CD4-positive, CD25-positive, alpha-beta regulatory T cell (primary cell): ENCODE results near the gene SIVA1. TPM values are rescaled to one million over a fixed set of nuclear protein-coding genes. Genes with fewer than 3 reads are reported as not detected.

Source experiments
- ATAC-seq, 2 donors: fragments of 150-1000 bp; cut with Tn5 transposase; one replicate each; pipeline ENCODE4 v1.10.0; 2021; ENCODE audit warnings: low read depth in 2 of 2, moderate number of reproducible peaks in 2 of 2, moderate library complexity in 1 of 2
- DNase-seq, 3 donors: peaks; one replicate each; pipeline versions ENCODE4 v3.0.0 to v3.0.0-alpha.2; 2012 to 2022; ENCODE audit warnings: mixed read lengths in 1 of 3
- H3K27ac ChIP-seq: one replicate; pipeline ENCODE4 v1.7.0; 2013; ENCODE audit warnings: mild to moderate bottlenecking, low read length; ENCODE audit not compliant: insufficient read depth, poor library complexity, severe bottlenecking
- H3K27me3 ChIP-seq: one replicate; pipeline ENCODE4 v1.7.0; 2013; ENCODE audit warnings: low read length; ENCODE audit not compliant: control insufficient read depth, insufficient read depth
- H3K36me3 ChIP-seq: one replicate; pipeline ENCODE4 v1.7.0; 2013; ENCODE audit warnings: mild to moderate bottlenecking, low read length, moderate library complexity; ENCODE audit not compliant: control insufficient read depth, insufficient read depth
- H3K4me1 ChIP-seq: 2 replicates; pipeline ENCODE4 v1.7.0; 2013; ENCODE audit warnings: mild to moderate bottlenecking, low read length; ENCODE audit not compliant: insufficient read depth, control insufficient read depth, poor library complexity, severe bottlenecking
- H3K4me3 ChIP-seq: one replicate; pipeline ENCODE4 v1.7.0; 2013; ENCODE audit warnings: low read depth, mild to moderate bottlenecking, low read length, moderate library complexity
- H3K9me3 ChIP-seq, 2 experiments: 1 replicate in 1 of 2; 2 replicates in 1 of 2; pipeline ENCODE4 v1.7.0; 2013; ENCODE audit warnings: low read length in 2 of 2, mild to moderate bottlenecking in 1 of 2, moderate library complexity in 1 of 2; ENCODE audit not compliant: control insufficient read depth in 2 of 2
- H3K27ac Mint-ChIP-seq, 3 donors: one replicate each; pipeline ENCODE4 v1.8.0; 2020 to 2022; ENCODE audit warnings: mild to moderate bottlenecking in 3 of 3, mixed read lengths in 3 of 3, moderate library complexity in 2 of 3
- H3K27me3 Mint-ChIP-seq: one replicate; pipeline ENCODE4 v1.8.0; 2022; ENCODE audit warnings: mild to moderate bottlenecking, mixed read lengths
- H3K36me3 Mint-ChIP-seq: one replicate; pipeline ENCODE4 v1.8.0; 2020; ENCODE audit warnings: mixed read lengths
- H3K4me1 Mint-ChIP-seq, 4 donors: one replicate each; pipeline ENCODE4 v1.8.0; 2020 to 2022; ENCODE audit warnings: mixed read lengths in 4 of 4, mild to moderate bottlenecking in 1 of 4
- H3K4me3 Mint-ChIP-seq, 4 donors: one replicate each; pipeline ENCODE4 v1.8.0; 2020 to 2022; ENCODE audit warnings: mild to moderate bottlenecking in 4 of 4, mixed read lengths in 4 of 4, moderate library complexity in 3 of 4
- H3K9me3 Mint-ChIP-seq, 7 donors: one replicate each; pipeline ENCODE4 v1.8.0; 2020 to 2022; ENCODE audit warnings: mixed read lengths in 7 of 7, mild to moderate bottlenecking in 3 of 7, moderate library complexity in 2 of 7
- polyA plus RNA-seq, 4 donors: library from polyadenylated mRNA; unstranded; fragments of 300-500 nt; fragmentation: Illumina TruSeq; gene quantifications; one replicate each; pipeline ENCODE4 v1.2.3, GENCODE V29; 2021
- total RNA-seq: library from RNA; stranded (reverse); gene quantifications from one replicate; pipeline ENCODE4 v1.2.3, GENCODE V29; 2022

Gene SIVA1
- total and polyA plus RNA-seq, 5 donors from 2014 or later: 82.6 to 281 (median 240) TPM

GRCh38 chr14:104798300-104799243 lies 45.6 kb downstream of the SIVA1 start:
- peaks cover 44% of the 10 kb centered on the region for H3K4me1 ChIP-seq
- H3K4me1 Mint-ChIP-seq: peaks cover 0 to 51% (median 12%) of the 10 kb centered on the region in 4 donors
- H3K4me3 Mint-ChIP-seq: peak overlapping the region; percentile 61 to 93 (median 72)
- no peaks in the 10 kb centered on the region for H3K9me3 Mint-ChIP-seq
- no peak overlapping the region for H3K4me3 ChIP-seq
- peak overlapping the region; percentile 16 to 88 (median 73) for H3K27ac Mint-ChIP-seq
- DNase-seq (peak in 1 of 3 donors; percentile 20), ATAC-seq (no peak)
- no peaks in the 10 kb centered on the region for H3K27me3 Mint-ChIP-seq
- no peaks in the 10 kb centered on the region for H3K36me3 Mint-ChIP-seq
- H3K36me3 ChIP-seq: no peaks in the 10 kb centered on the region
- H3K27ac ChIP-seq: no peak overlapping the region
- H3K27me3 ChIP-seq: no peaks in the 10 kb centered on the region
- H3K9me3 ChIP-seq: no peaks in the 10 kb centered on the region

- Mint-ChIP-seq H3K4me1 (peaks cover 0 to 47% (median 8%) of the 10 kb centered on the region in 4 donors), H3K27ac (peak overlapping the region; percentile 73 to 88 (median 86)), H3K27me3 (no peaks in the 10 kb centered on the region), H3K36me3 (no peaks in the 10 kb centered on the region), H3K4me3 (peak overlapping the region; percentile 61 to 93 (median 67)), H3K9me3 (no peaks in the 10 kb centered on the region)
- H3K4me1 ChIP-seq: peaks cover 35% of the 10 kb centered on the region
- DNase-seq (peak in 1 of 3 donors; percentile 27), ATAC-seq (no peak)
- no peaks in the 10 kb centered on the region for H3K9me3 ChIP-seq
- H3K4me3 ChIP-seq: no peak overlapping the region
- H3K27me3 ChIP-seq: no peaks in the 10 kb centered on the region
- no peaks in the 10 kb centered on the region for H3K36me3 ChIP-seq
- H3K27ac ChIP-seq: peak overlapping the region; percentile 74
Measured at GRCh38 chr14:104799244-104800014, 46.5 kb downstream of the SIVA1 start.

- peak overlapping the region; percentile 73 to 88 (median 86) for H3K27ac Mint-ChIP-seq
- peak overlapping the region; percentile 61 to 93 (median 67) for H3K4me3 Mint-ChIP-seq
- Histone ChIP-seq H3K4me3 (no peak overlapping the region), H3K36me3 (no peaks in the 10 kb centered on the region), H3K27me3 (no peaks in the 10 kb centered on the region), H3K4me1 (peaks cover 31% of the 10 kb centered on the region), H3K27ac (peak overlapping the region; percentile 74), H3K9me3 (no peaks in the 10 kb centered on the region)
- peaks cover 0 to 45% (median 6%) of the 10 kb centered on the region in 4 donors for H3K4me1 Mint-ChIP-seq
- H3K27me3 Mint-ChIP-seq: no peaks in the 10 kb centered on the region
- no peaks in the 10 kb centered on the region for H3K36me3 Mint-ChIP-seq
- no peaks in the 10 kb centered on the region for H3K9me3 Mint-ChIP-seq
- ATAC-seq (peak; percentile 72 to 73), DNase-seq (peak; percentile 75 to 86 (median 76))
Measured at GRCh38 chr14:104800015-104800770, 47.2 kb downstream of the SIVA1 start.

GRCh38 chr14:104800771-104801519 lies 48.0 kb downstream of the SIVA1 start, which contains the start of gene ZBTB42:
Gene ZBTB42, plus strand, starts transcription at chr14:104801101. Its CDS starts 97 bp downstream, at chr14:104801198.
- DNase-seq (peak; percentile 62 to 76 (median 68)), ATAC-seq (peak; percentile 42 to 46)
- peaks cover 0 to 44% (median 6%) of the 10 kb centered on the region in 4 donors for H3K4me1 Mint-ChIP-seq
- Histone ChIP-seq H3K4me3 (peak within 1 kb of the TSS; percentile 43), H3K27me3 (no peaks in the 10 kb centered on the region), H3K36me3 (no peaks in the 10 kb centered on the region), H3K9me3 (no peaks in the 10 kb centered on the region), H3K27ac (peak within 1 kb of the TSS; percentile 74), H3K4me1 (peaks cover 28% of the 10 kb centered on the region)
- H3K27me3 Mint-ChIP-seq: no peaks in the 10 kb centered on the region
- H3K9me3 Mint-ChIP-seq: no peaks in the 10 kb centered on the region
- H3K4me3 Mint-ChIP-seq: peak within 1 kb of the TSS; percentile 84 to 93 (median 92)
- no peaks in the 10 kb centered on the region for H3K36me3 Mint-ChIP-seq
- peak within 1 kb of the TSS; percentile 73 to 88 (median 86) for H3K27ac Mint-ChIP-seq

- peak overlapping the region; percentile 81 to 93 (median 87) for H3K4me3 Mint-ChIP-seq
- Histone ChIP-seq H3K4me3 (peak overlapping the region; percentile 43), H3K9me3 (no peaks in the 10 kb centered on the region), H3K27me3 (no peaks in the 10 kb centered on the region), H3K27ac (peak overlapping the region; percentile 57), H3K36me3 (no peaks in the 10 kb centered on the region), H3K4me1 (peaks cover 20% of the 10 kb centered on the region)
- no peaks in the 10 kb centered on the region for H3K9me3 Mint-ChIP-seq
- H3K27me3 Mint-ChIP-seq: no peaks in the 10 kb centered on the region
- ATAC-seq (no peak), DNase-seq (no peak)
- peak overlapping the region in 1 of 3 donors; percentile 82 for H3K27ac Mint-ChIP-seq
- no peaks in the 10 kb centered on the region for H3K36me3 Mint-ChIP-seq
- peaks cover 0 to 37% (median 7%) of the 10 kb centered on the region in 4 donors for H3K4me1 Mint-ChIP-seq
Measured at GRCh38 chr14:104801520-104802393, 48.8 kb downstream of the SIVA1 start.

- H3K27me3 ChIP-seq: no peaks in the 10 kb centered on the region
- no peak overlapping the region for H3K27ac ChIP-seq
- H3K4me3 Mint-ChIP-seq: peak overlapping the region in 3 of 4 donors; percentile 61 to 82 (median 78)
- ATAC-seq: no peak
- no peaks in the 10 kb centered on the region for H3K36me3 Mint-ChIP-seq
- H3K4me3 ChIP-seq: no peak overlapping the region
- no peak overlapping the region for H3K27ac Mint-ChIP-seq
- no peaks in the 10 kb centered on the region for H3K9me3 ChIP-seq
- no peaks in the 10 kb centered on the region for H3K9me3 Mint-ChIP-seq
- peaks cover 0 to 37% (median 7%) of the 10 kb centered on the region in 4 donors for H3K4me1 Mint-ChIP-seq
- no peaks in the 10 kb centered on the region for H3K36me3 ChIP-seq
- no peaks in the 10 kb centered on the region for H3K27me3 Mint-ChIP-seq
- peaks cover 20% of the 10 kb centered on the region for H3K4me1 ChIP-seq
- DNase-seq: no peak
Measured at GRCh38 chr14:104802394-104803184, 49.6 kb downstream of the SIVA1 start.
